HepG2 (cell line): ENCODE measurements around the gene CNPY1. TPM values are rescaled to one million over a fixed set of nuclear protein-coding genes. Genes with fewer than 3 reads are reported as not detected.

Source experiments
- ATAC-seq: fragments of 200-7000 bp; cut with Tn5 transposase; 3 replicates; pipeline ENCODE4 v1.9.1; 2020; ENCODE audit warnings: mild to moderate bottlenecking, moderate library complexity
- BruUV-seq: library from RNA; stranded (reverse); fragments of 400-500 nt; replicated peaks from 2 replicates; lab custom pipeline; 2021; lab: Mats Ljungman, UMichigan
- CTCF ChIA-PET: fragments of 300-600 bp; formaldehyde crosslinking; extraction: SDS; loops from one replicate; lab custom pipeline; 2021; ENCODE audit warnings: low total read pairs, inconsistent platforms, low intra/inter-chr PET ratio; lab: Yijun Ruan, JAX
- POLR2A ChIA-PET: fragments of 350-600 bp; sonication (Branson Sonifier 250); formaldehyde crosslinking; loops from one replicate; lab custom pipeline; 2020; ENCODE audit warnings: antibody characterized with exemption, inconsistent platforms; lab: Yijun Ruan, JAX
- DNase-seq: peaks from one replicate; pipeline ENCODE4 v3.0.0-alpha.2; 2015; ENCODE audit warnings: low spot score
- FAIRE-seq: peaks from 3 replicates; lab custom pipeline; 2011; peaks lifted over from hg19 to GRCh38; lab: Jason Lieb, UNC
- H2AFZ ChIP-seq: one replicate; pipeline ENCODE4 v1.6.1; 2011; ENCODE audit warnings: low read length, inconsistent platforms
- H3K27ac ChIP-seq: fragments of 300-600 bp; 3 replicates; pipeline ENCODE4 v1.8.0; 2011; ENCODE audit warnings: mixed run types, mild to moderate bottlenecking, mixed read lengths, low read length, inconsistent platforms; ENCODE audit not compliant: insufficient read depth; ENCODE audit errors: extremely low read length
- H3K27me3 ChIP-seq, 2 experiments: fragments of 200-600 bp in 1 of 2; 2 replicates in 1 of 2; 3 replicates in 1 of 2; pipeline versions ENCODE4 v1.6.0 to v1.8.0; 2011; ENCODE audit warnings: low read length in 2 of 2, mild to moderate bottlenecking in 2 of 2, moderate library complexity in 2 of 2, inconsistent platforms in 1 of 2; ENCODE audit not compliant: insufficient read depth in 2 of 2, control insufficient read depth in 1 of 2
- H3K36me3 ChIP-seq, 2 experiments: fragments of 200-600 bp in 1 of 2; replicated peaks in 1 of 2; 2 replicates in 1 of 2; 3 replicates in 1 of 2; pipeline versions ENCODE4 v1.5.1 to v1.8.0; 2011; ENCODE audit warnings: low read length in 2 of 2, inconsistent platforms in 1 of 2; ENCODE audit not compliant: insufficient read depth in 2 of 2, control insufficient read depth in 1 of 2
- H3K4me1 ChIP-seq: 2 replicates; pipeline ENCODE4 v1.5.1; 2012; ENCODE audit warnings: low read length, inconsistent platforms; ENCODE audit not compliant: insufficient read depth
- H3K4me2 ChIP-seq: 2 replicates; pipeline ENCODE4 v1.6.0; 2011; ENCODE audit warnings: low read depth, low read length, inconsistent platforms
- H3K4me3 ChIP-seq, 3 experiments: fragments of 200-600 bp in 1 of 3; sonication (generic), shearing (Covaris generic) in 1 of 3; replicated peaks in 1 of 3; 2 replicates each; pipeline ENCODE4 v1.5.1; 2011 to 2016; ENCODE audit warnings: low read length in 3 of 3, inconsistent platforms in 2 of 3, low read depth in 2 of 3, mild to moderate bottlenecking in 2 of 3, control low read depth in 1 of 3, mixed read lengths in 1 of 3; ENCODE audit not compliant: insufficient read depth in 1 of 3
- H3K79me2 ChIP-seq: one replicate; pipeline ENCODE4 v1.6.1; 2011; ENCODE audit warnings: low read length, inconsistent platforms; ENCODE audit not compliant: insufficient read depth
- H3K9ac ChIP-seq: 2 replicates; pipeline ENCODE4 v1.6.0; 2011; ENCODE audit warnings: mild to moderate bottlenecking, low read depth, low read length, inconsistent platforms; ENCODE audit not compliant: insufficient read depth
- H3K9me3 ChIP-seq: 2 replicates; pipeline ENCODE4 v1.5.1; 2012; ENCODE audit warnings: mild to moderate bottlenecking, low read length
- H4K20me1 ChIP-seq: 2 replicates; pipeline ENCODE4 v1.6.0; 2011; ENCODE audit warnings: inconsistent platforms, mild to moderate bottlenecking, low read length, moderate library complexity; ENCODE audit not compliant: insufficient read depth
- CENPBD1 ChIP-seq: sonication (generic); formaldehyde crosslinking; IDR thresholded peaks from 2 replicates; pipeline ENCODE4 v1.8.0; 2022; ENCODE audit warnings: missing genetic modification reagents, low read depth, mild to moderate bottlenecking, borderline replicate concordance
- FOSL2 ChIP-seq: sonication (generic); formaldehyde crosslinking; IDR thresholded peaks from 2 replicates; pipeline ENCODE4 v1.4.0; 2020; ENCODE audit warnings: missing genetic modification reagents
- GPN1 ChIP-seq: sonication (generic); formaldehyde crosslinking; IDR thresholded peaks from 2 replicates; pipeline ENCODE4 v1.5.1; 2020; ENCODE audit warnings: missing genetic modification reagents, borderline replicate concordance
- ISX ChIP-seq: sonication (generic); formaldehyde crosslinking; conservative IDR thresholded peaks from 2 replicates; pipeline ENCODE4 v1.5.0; 2020; ENCODE audit warnings: missing genetic modification reagents
- PRDM10 ChIP-seq: sonication (generic); formaldehyde crosslinking; IDR thresholded peaks from 2 replicates; pipeline ENCODE4 v1.4.0; 2020; ENCODE audit warnings: low read depth, missing genetic modification reagents
- RXRB ChIP-seq: IDR thresholded peaks from 2 replicates; pipeline ENCODE4 v1.6.1; 2016; ENCODE audit warnings: borderline replicate concordance, missing genetic modification reagents, missing compliant biosample characterization
- SCMH1 ChIP-seq: sonication (generic); formaldehyde crosslinking; IDR thresholded peaks from 2 replicates; pipeline ENCODE4 v1.9.0; 2021; ENCODE audit warnings: missing genetic modification reagents, mild to moderate bottlenecking, borderline replicate concordance
- TAF1 ChIP-seq: sonication (generic); formaldehyde crosslinking; IDR thresholded peaks from 2 replicates; pipeline ENCODE4 v1.4.0; 2020; ENCODE audit warnings: missing genetic modification reagents
- TEAD2 ChIP-seq: sonication (generic); formaldehyde crosslinking; IDR thresholded peaks from 2 replicates; pipeline ENCODE4 v1.9.0; 2021; ENCODE audit warnings: missing genetic modification reagents
- YEATS4 ChIP-seq: sonication (generic); formaldehyde crosslinking; IDR thresholded peaks from 2 replicates; pipeline ENCODE4 v1.4.0; 2020; ENCODE audit warnings: missing genetic modification reagents, borderline replicate concordance
- ZKSCAN5 ChIP-seq: sonication (generic); formaldehyde crosslinking; IDR thresholded peaks from 2 replicates; pipeline ENCODE4 v1.5.1; 2020; ENCODE audit warnings: mild to moderate bottlenecking, missing genetic modification reagents
- ZNF501 ChIP-seq: sonication (generic); formaldehyde crosslinking; IDR thresholded peaks from 2 replicates; pipeline ENCODE4 v1.5.1; 2020; ENCODE audit warnings: mild to moderate bottlenecking, moderate library complexity, missing genetic modification reagents
- ZNF713 ChIP-seq: sonication (generic); formaldehyde crosslinking; IDR thresholded peaks from 2 replicates; pipeline ENCODE4 v1.4.0; 2020; ENCODE audit warnings: mild to moderate bottlenecking, missing genetic modification reagents
- WGBS: methylation state at CpG from one replicate; pipeline ENCODE4 v1.1.6; 2017; ENCODE audit warnings: low lambda C conversion rate; 5-methylcytosine and 5-hydroxymethylcytosine counted together
- in situ Hi-C: cut with HindIII; loops from 2 replicates; pipeline ENCODE4 v1.10.0; 2017; ENCODE audit warnings: low pct_unique_long_range_greater_than_20kb; ENCODE audit not compliant: extremely low pct_ligation_motif_present
- intact Hi-C: fragments of 100-400 bp; cut with micrococcal nuclease; formaldehyde crosslinking; loops from one replicate; pipeline ENCODE4 v1.10.0; 2022; ENCODE audit not compliant: unreplicated experiment
- polyA plus RNA-seq, 8 experiments: library from polyadenylated mRNA; depleted of rRNA in 3 of 8; stranded (reverse) in 7 of 8; unstranded in 1 of 8; fragments of >200 nt; fragmentation: Illumina TruSeq in 4 of 8; extraction: Trizol in 4 of 8; gene quantifications; 2 replicates each; pipeline versions ENCODE4 v1.2.1 to v1.2.3, GENCODE V29; 2011 to 2016; ENCODE audit warnings: low read depth in 4 of 8, missing spikeins in 1 of 8, mixed read lengths in 1 of 8; ENCODE audit not compliant: insufficient read depth in 1 of 8
- total RNA-seq, 5 experiments: library from RNA; depleted of rRNA; stranded (reverse); fragments of >200 nt; fragmentation: Illumina TruSeq; extraction: Trizol; gene quantifications; 2 replicates each; pipeline ENCODE4 v1.2.3, GENCODE V29; 2016; ENCODE audit warnings: low read depth in 1 of 5

CNPY1 gene
- total and polyA plus RNA-seq, 2 of the 13 experiments (the other 11 are each of a cell fraction or from before 2014, with no cell fraction given) = not detected

DNA sequence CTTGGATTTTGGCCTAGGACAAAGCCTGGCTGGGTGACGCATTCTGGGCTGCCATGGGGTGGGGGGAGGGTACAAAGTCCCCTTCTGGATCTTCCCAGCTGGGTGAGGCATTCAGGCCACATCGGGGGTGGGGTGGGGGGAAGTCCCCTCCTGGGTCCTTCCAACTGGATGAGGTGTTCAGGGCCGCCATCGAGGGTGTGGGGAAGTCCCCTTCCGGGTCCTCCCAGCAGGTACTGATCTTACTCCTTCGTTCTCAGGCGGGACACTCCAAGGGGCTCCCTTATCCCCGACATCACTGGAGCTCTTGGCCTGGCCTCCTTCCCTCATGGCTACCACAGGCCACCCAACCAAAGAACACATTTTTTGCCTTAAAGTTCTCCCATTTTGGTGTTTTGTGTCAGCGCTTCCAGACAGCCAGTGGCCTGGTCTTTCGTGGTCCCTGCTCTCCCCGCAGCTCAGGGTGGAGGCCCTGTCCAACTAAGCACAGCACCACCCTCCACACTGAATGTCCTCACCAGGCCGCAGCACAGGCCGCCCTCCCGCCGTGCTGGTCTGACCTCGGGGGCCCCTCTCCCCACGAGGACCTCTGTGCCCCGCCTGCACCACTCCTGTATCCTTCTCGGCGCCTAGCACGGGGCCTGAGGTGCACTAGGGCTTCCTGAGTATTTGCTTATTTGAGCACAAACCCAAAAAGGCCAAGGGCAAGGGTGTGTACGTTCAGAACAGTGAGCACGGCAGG is 49.9 kb downstream of the CNPY1 start:
- ATAC-seq = peak; percentile 44; the same call in 2 of the 3 replicates
- no peaks in the 10 kb centered on the region for H3K36me3 ChIP-seq
- no peak overlapping the region for H3K9ac ChIP-seq
- no peaks in the 10 kb centered on the region for H3K79me2 ChIP-seq
- no peak overlapping the region for H3K27ac ChIP-seq
- H3K27me3 ChIP-seq = peaks cover 5 to 74% of the 10 kb centered on the region in 2 experiments; a peak in 4 of 5 replicates
- peak; percentile 7; the same call in 1 of the 2 replicates for TF ChIP-seq FOSL2 (CRISPR knock-in tag)
- no peak for TF ChIP-seq SCMH1 (CRISPR knock-in tag)
- TF ChIP-seq, all 625 proteins: peak for 1
- 46% methylated on average over 20 of the region's 23 CpGs for WGBS
- ChIA-PET POLR2A (no interaction called here), CTCF (no interaction called here)
- Histone ChIP-seq H4K20me1 (no peaks in the 10 kb centered on the region), H2AFZ (no peak overlapping the region), H3K4me3 (no peak overlapping the region), H3K9me3 (no peaks in the 10 kb centered on the region), H3K4me2 (no peak overlapping the region), H3K4me1 (peaks cover 7% of the 10 kb centered on the region)
- in situ Hi-C loops (no loop called here), intact Hi-C loops (no loop called here)
- FAIRE-seq = no peak
- DNase-seq = no peak
- BruUV-seq = no TSS peak

GRCh38 chr7:155495440-155496248 is 50.7 kb downstream of the CNPY1 start:
- Histone ChIP-seq H3K9ac (no peak overlapping the region), H3K27me3 (peaks cover 5 to 74% of the 10 kb centered on the region in 2 experiments; a peak in 4 of 5 replicates), H2AFZ (no peak overlapping the region), H3K79me2 (no peaks in the 10 kb centered on the region), H3K4me1 (peaks cover 7% of the 10 kb centered on the region), H3K9me3 (no peaks in the 10 kb centered on the region), H3K4me3 (no peak overlapping the region), H3K4me2 (no peak overlapping the region), H3K27ac (no peak overlapping the region), H3K36me3 (no peaks in the 10 kb centered on the region), H4K20me1 (no peaks in the 10 kb centered on the region)
- CTCF ChIA-PET = no interaction called here
- FAIRE-seq (no peak), ATAC-seq (no peak; the same call in 1 of the 3 replicates), DNase-seq (no peak)
- WGBS = 43% methylated on average over 7 of the region's 13 CpGs
- no TSS peak for BruUV-seq
- POLR2A ChIA-PET = no interaction called here
- intact Hi-C loops (no loop called here), in situ Hi-C loops (no loop called here)
- no peak for TF ChIP-seq ZNF501 (CRISPR knock-in tag)
- TF ChIP-seq RXRB = no peak
- no peak for TF ChIP-seq YEATS4
- no peak for TF ChIP-seq ISX (CRISPR knock-in tag)
- TF ChIP-seq TEAD2 (CRISPR knock-in tag) = no peak
- TF ChIP-seq PRDM10 (CRISPR knock-in tag) = no peak
- no peak for TF ChIP-seq TAF1 (CRISPR knock-in tag)
- TF ChIP-seq CENPBD1 (CRISPR knock-in tag) = no peak
- TF ChIP-seq ZNF713 (CRISPR knock-in tag) = no peak
- TF ChIP-seq GPN1 (CRISPR knock-in tag) = no peak
- no peak for TF ChIP-seq ZKSCAN5 (CRISPR knock-in tag)
